Retinal pigment epithelial cell (primary cell): ENCODE results near the gene RMND5B.
A peak's percentile ranks its signal among the peaks of the same experiment; 100 is the strongest.

ENCODE experiments used
- DNase-seq: peaks from one replicate; pipeline ENCODE4 v3.0.0-alpha.2; 2010; ENCODE audit warnings: low read depth
- H3K4me3 ChIP-seq: 2 replicates; pipeline ENCODE4 v1.5.1; 2011; ENCODE audit warnings: mild to moderate bottlenecking, low read length, control low read depth, moderate library complexity
- CTCF ChIP-seq: conservative IDR thresholded peaks from 2 replicates; pipeline ENCODE4 v1.5.1; 2011; ENCODE audit warnings: low read depth, low read length, control low read depth, inconsistent platforms

Gene RMND5B

GRCh38 chr5:178136990-178137389, 6.2 kb downstream of the RMND5B start:
- no peak for TF ChIP-seq CTCF

GRCh38 chr5:178137991-178138390, 7.2 kb downstream of the RMND5B start:
- no peak for TF ChIP-seq CTCF
- no peak overlapping the region for H3K4me3 ChIP-seq
- DNase-seq = no peak

More at GRCh38 chr5:178136990-178137389, 6.2 kb downstream of the RMND5B start:
- no peak for DNase-seq
- no peak overlapping the region for H3K4me3 ChIP-seq

GRCh38 chr5:178141550-178141949, 10.7 kb downstream of the RMND5B start:
- no peak overlapping the region for H3K4me3 ChIP-seq
- DNase-seq = no peak
- TF ChIP-seq CTCF = no peak

GRCh38 chr5:178142642-178143041, 11.8 kb downstream of the RMND5B start:
- no peak for TF ChIP-seq CTCF
- no peak for DNase-seq

GRCh38 chr5:178143246-178143645, 12.4 kb downstream of the RMND5B start:
- no peak for DNase-seq
- no peak overlapping the region for H3K4me3 ChIP-seq
- TF ChIP-seq CTCF = no peak

More at GRCh38 chr5:178142642-178143041, 11.8 kb downstream of the RMND5B start:
- no peak overlapping the region for H3K4me3 ChIP-seq

GRCh38 chr5:178143901-178144300, 13.1 kb downstream of the RMND5B start:
- no peak overlapping the region for H3K4me3 ChIP-seq
- TF ChIP-seq CTCF = no peak
- DNase-seq = no peak

- H3K4me3 ChIP-seq = no peak overlapping the region
- DNase-seq = no peak
- TF ChIP-seq CTCF = peak; percentile 84
Observed at GRCh38 chr5:178145965-178146820, 15.4 kb downstream of the RMND5B start.
